OCI-LY3 (cell line): ENCODE data around the gene PRDM16.

ENCODE experiments used
- H2AFZ ChIP-seq: fragments of 200-600, 300-600 bp; shearing (Covaris generic); 2 replicates; pipeline ENCODE4 v1.6.0; 2014; ENCODE audit warnings: antibody characterized with exemption, low read depth, low read length
- H3K27ac ChIP-seq: fragments of 200-600, 300-600 bp; sonication (generic); 2 replicates; pipeline ENCODE4 v1.5.1; 2014; ENCODE audit warnings: mild to moderate bottlenecking, low read length, moderate library complexity, mixed read lengths
- H3K27me3 ChIP-seq: fragments of 200-600, 300-600 bp; sonication (generic); 2 replicates; pipeline ENCODE4 v1.6.1; 2014; ENCODE audit warnings: low read depth, low read length, mixed read lengths
- H3K36me3 ChIP-seq: fragments of 200-600, 300-600 bp; sonication (generic); replicated peaks from 2 replicates; pipeline ENCODE3; 2014; ENCODE audit warnings: low read depth, low read length, mixed read lengths
- H3K4me1 ChIP-seq: fragments of 300-600, 200-600 bp; sonication (generic); 2 replicates; pipeline ENCODE4 v1.6.1; 2014; ENCODE audit warnings: low read length, mixed read lengths
- H3K4me2 ChIP-seq: fragments of 200-600, 300-600 bp; sonication (generic); 2 replicates; pipeline ENCODE4 v1.6.1; 2014; ENCODE audit warnings: low read length, mixed read lengths
- H3K4me3 ChIP-seq: fragments of 300-600, 200-600 bp; sonication (generic); 2 replicates; pipeline ENCODE4 v1.5.1; 2014; ENCODE audit warnings: antibody characterized with exemption, mild to moderate bottlenecking, low read length, moderate library complexity
- H3K79me2 ChIP-seq: fragments of 300-600, 200-600 bp; shearing (Covaris generic); 2 replicates; pipeline ENCODE4 v1.6.1; 2014; ENCODE audit warnings: mild to moderate bottlenecking, low read length, mixed read lengths
- H3K9ac ChIP-seq: fragments of 300-600, 200-600 bp; shearing (Covaris generic); 2 replicates; pipeline ENCODE4 v1.6.0; 2014; ENCODE audit warnings: mild to moderate bottlenecking, low read length, moderate library complexity
- H3K9me3 ChIP-seq: fragments of 200-600, 300-600 bp; shearing (Covaris generic); 2 replicates; pipeline ENCODE4 v1.6.1; 2014; ENCODE audit warnings: low read length, mixed read lengths; ENCODE audit not compliant: insufficient read depth
- H4K20me1 ChIP-seq: fragments of 200-600, 300-600 bp; sonication (generic); 2 replicates; pipeline ENCODE4 v1.6.1; 2016; ENCODE audit warnings: low read length, mixed read lengths; ENCODE audit not compliant: insufficient read depth
- EZH2phosphoT487 ChIP-seq: fragments of 200-600 bp; shearing (Covaris generic); IDR thresholded peaks from 2 replicates; pipeline ENCODE4 v1.6.1; 2018; ENCODE audit warnings: antibody characterized with exemption, mixed run types, low read depth
- TF ChIP-seq, protein P1 (sequence below): fragments of 200-600, 300-600 bp; sonication (generic); IDR thresholded peaks from 2 replicates; pipeline ENCODE4 v1.5.1; 2014; ENCODE audit warnings: antibody characterized with exemption, low read length, low read depth

PRDM16 gene

DNA sequence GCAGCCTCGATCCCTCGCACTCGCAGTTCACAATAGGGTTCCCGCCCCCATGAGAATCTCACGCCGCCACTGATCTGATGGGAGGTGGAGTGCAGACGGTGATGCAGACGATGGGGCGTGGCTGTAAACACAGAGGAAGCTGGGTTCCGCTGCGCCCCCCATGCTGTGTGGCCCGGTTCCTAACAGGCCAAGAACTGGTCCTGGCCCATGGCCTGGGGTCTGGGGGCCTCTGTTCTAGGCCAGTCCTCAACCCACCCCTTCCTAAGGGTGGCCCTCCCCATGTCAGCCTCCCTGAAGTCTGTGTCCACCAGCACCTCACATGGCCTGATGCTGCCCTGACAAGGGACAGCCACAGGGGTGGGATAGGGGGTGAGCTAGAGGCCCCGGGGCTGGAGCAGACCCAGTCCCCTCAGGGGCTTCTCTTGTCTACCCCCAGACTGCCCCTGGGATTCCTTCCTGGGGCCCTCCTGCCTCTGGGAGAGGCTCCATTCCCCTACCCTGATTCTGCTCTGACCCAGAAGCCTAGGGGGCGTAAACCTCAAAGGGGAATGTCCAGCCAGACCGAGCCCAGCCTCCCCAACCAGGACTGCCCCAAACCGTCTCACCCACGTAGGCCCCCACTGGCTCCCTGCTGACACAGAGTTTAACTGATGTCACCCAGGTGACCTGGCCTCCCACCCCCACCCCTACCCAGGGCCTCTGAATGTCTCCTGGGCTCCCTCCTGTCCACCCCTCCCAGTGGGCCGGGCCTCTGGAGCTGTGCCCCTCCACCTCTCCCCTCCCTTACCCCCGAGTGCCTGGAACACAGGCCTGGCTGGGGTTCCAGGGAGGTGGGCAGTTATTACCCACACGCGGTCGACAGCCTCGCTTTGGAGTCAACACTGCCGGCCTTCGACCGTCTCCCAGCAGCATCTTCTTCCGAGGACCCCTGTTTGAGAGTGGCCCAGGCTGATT is 370.6 kb downstream of the PRDM16 start:
- Histone ChIP-seq H3K36me3 (no peaks in the 10 kb centered on the region), H4K20me1 (no peaks in the 10 kb centered on the region), H3K4me3 (no peak overlapping the region), H3K9ac (no peak overlapping the region), H2AFZ (no peak overlapping the region), H3K27ac (no peak overlapping the region), H3K4me1 (no peaks in the 10 kb centered on the region), H3K27me3 (no peaks in the 10 kb centered on the region), H3K79me2 (no peaks in the 10 kb centered on the region), H3K9me3 (no peaks in the 10 kb centered on the region), H3K4me2 (no peak overlapping the region)
- TF ChIP-seq, protein P1, sequence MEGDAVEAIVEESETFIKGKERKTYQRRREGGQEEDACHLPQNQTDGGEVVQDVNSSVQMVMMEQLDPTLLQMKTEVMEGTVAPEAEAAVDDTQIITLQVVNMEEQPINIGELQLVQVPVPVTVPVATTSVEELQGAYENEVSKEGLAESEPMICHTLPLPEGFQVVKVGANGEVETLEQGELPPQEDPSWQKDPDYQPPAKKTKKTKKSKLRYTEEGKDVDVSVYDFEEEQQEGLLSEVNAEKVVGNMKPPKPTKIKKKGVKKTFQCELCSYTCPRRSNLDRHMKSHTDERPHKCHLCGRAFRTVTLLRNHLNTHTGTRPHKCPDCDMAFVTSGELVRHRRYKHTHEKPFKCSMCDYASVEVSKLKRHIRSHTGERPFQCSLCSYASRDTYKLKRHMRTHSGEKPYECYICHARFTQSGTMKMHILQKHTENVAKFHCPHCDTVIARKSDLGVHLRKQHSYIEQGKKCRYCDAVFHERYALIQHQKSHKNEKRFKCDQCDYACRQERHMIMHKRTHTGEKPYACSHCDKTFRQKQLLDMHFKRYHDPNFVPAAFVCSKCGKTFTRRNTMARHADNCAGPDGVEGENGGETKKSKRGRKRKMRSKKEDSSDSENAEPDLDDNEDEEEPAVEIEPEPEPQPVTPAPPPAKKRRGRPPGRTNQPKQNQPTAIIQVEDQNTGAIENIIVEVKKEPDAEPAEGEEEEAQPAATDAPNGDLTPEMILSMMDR = no peak
- no peak for TF ChIP-seq EZH2phosphoT487

DNA sequence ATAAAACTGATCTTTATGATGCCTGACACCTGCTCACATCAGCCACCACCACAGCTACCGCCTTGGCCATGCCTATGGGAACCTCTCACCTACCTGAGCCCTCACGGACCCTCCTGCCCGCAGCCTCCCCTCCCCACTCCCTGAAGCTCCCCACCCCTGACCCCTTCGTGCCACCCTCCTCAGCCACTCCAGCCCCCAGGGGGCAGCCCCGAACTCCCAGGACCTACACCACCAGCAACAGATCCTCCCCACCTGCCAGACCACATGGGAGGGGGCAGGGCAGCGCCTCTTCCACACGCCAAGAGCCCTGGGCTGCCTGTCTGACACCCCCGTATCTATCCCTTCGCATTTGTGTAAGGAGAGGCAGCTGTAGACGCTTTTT is 371.3 kb downstream of the PRDM16 start:
- no peak for TF ChIP-seq EZH2phosphoT487
- TF ChIP-seq, protein P1 = no peak
- H3K9me3 ChIP-seq = no peaks in the 10 kb centered on the region
- no peaks in the 10 kb centered on the region for H3K36me3 ChIP-seq
- no peaks in the 10 kb centered on the region for H4K20me1 ChIP-seq
- H3K9ac ChIP-seq = no peak overlapping the region
- no peak overlapping the region for H3K4me3 ChIP-seq
- H3K79me2 ChIP-seq = no peaks in the 10 kb centered on the region
- no peak overlapping the region for H2AFZ ChIP-seq
- no peaks in the 10 kb centered on the region for H3K27me3 ChIP-seq
- no peaks in the 10 kb centered on the region for H3K4me1 ChIP-seq
- no peak overlapping the region for H3K4me2 ChIP-seq
- no peak overlapping the region for H3K27ac ChIP-seq

DNA sequence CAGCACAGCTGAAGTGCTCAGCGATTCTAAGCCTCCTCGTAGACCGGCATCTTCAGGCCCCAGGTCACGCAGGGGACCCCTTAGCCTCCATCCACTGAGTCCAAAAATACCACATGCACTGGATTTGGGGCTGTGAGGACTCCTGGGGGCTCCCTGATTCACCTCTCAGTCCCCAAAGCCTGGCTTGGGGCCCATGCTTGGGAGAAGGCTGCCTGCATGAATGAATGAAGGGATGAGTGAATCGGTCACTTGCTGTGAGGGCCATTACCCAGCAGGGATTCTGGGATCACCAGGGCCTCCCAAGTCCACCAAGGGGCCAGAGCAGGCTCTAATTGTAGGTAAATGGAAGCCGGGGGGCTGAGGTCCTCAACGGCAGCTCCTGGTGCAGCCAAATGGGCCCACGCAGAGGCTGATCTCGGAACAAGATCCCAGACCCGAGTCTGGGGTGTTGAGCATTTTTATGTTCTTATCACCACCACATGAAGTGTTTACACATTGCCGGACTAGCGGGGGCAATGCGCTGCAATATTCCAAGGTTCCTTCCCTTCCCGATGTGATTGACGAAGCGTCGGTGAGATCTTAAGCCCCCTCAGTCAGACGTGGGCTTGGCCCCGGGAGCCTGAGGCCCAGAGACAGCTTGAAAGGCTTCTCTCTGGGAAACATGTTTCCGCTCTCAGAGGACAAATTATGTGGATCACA is 371.9 kb downstream of the PRDM16 start:
- H3K27ac ChIP-seq = no peak overlapping the region
- H3K4me1 ChIP-seq = no peaks in the 10 kb centered on the region
- no peak overlapping the region for H3K4me3 ChIP-seq
- H3K79me2 ChIP-seq = no peaks in the 10 kb centered on the region
- H3K9me3 ChIP-seq = no peaks in the 10 kb centered on the region
- H2AFZ ChIP-seq = no peak overlapping the region
- H3K27me3 ChIP-seq = no peaks in the 10 kb centered on the region
- no peaks in the 10 kb centered on the region for H3K36me3 ChIP-seq
- no peak overlapping the region for H3K9ac ChIP-seq
- no peak for TF ChIP-seq EZH2phosphoT487
- TF ChIP-seq, protein P1 = no peak
- H4K20me1 ChIP-seq = no peaks in the 10 kb centered on the region
- no peak overlapping the region for H3K4me2 ChIP-seq

DNA sequence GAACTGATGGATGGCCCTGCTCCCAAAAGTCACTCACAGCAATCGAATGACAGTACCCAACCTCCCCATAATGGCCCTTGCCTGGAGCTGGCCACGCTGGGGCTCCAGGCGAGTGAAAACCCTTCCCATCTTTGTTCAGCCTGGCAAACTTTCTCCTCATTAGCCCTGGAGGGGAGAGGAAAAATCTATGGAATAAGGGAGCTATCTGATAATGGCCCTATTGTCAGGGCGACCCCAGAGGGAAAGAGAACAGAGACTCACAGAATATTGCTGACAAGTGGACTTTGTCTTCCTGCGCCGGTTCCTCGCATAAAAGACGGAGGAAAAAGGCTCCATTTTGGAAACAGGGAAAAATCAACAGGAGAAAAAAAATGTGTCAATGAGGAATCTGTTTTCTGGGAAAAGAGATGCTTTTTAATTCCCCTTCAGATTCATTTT is 372.4 kb downstream of the PRDM16 start:
- no peaks in the 10 kb centered on the region for H4K20me1 ChIP-seq
- H3K4me3 ChIP-seq = no peak overlapping the region
- no peaks in the 10 kb centered on the region for H3K9me3 ChIP-seq
- H3K27ac ChIP-seq = no peak overlapping the region
- no peaks in the 10 kb centered on the region for H3K36me3 ChIP-seq
- no peak overlapping the region for H2AFZ ChIP-seq
- no peaks in the 10 kb centered on the region for H3K4me1 ChIP-seq
- no peaks in the 10 kb centered on the region for H3K79me2 ChIP-seq
- H3K27me3 ChIP-seq = no peaks in the 10 kb centered on the region
- TF ChIP-seq EZH2phosphoT487 = no peak
- TF ChIP-seq, protein P1 = no peak
- H3K9ac ChIP-seq = no peak overlapping the region
- no peak overlapping the region for H3K4me2 ChIP-seq
